ENCODE results near the gene SMIM27.

Gene SMIM27

DNA sequence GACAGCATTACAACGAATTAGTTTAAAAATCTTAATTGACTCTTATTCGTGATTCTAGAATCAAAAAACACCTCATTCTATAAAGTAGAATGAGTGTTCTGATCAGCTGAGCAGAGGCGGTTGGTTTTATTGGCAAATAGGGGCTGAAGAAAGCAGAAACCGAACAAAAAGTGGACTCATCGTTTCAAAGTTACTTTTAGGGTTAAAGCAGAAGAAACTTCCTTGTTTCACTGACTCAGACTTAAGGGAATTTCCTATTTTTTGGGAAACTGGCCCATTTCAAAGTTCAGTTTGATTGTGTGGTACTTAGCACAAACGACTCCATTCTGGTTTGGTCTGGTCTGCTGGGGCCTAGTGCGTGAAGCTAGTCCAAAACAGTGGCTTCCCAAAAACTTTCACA is 21.7 kb downstream of the SMIM27 start:
- peaks cover 17% of the 10 kb centered on the region; the same call in 1 of the 2 replicates for H3K27me3 ChIP-seq
- H3K36me3 ChIP-seq: 0 out of 2 replicates have a peak, but pooled peaks cover 3% of the 10 kb centered on the region
- no peak for DNase-seq
- TF ChIP-seq, protein P1, sequence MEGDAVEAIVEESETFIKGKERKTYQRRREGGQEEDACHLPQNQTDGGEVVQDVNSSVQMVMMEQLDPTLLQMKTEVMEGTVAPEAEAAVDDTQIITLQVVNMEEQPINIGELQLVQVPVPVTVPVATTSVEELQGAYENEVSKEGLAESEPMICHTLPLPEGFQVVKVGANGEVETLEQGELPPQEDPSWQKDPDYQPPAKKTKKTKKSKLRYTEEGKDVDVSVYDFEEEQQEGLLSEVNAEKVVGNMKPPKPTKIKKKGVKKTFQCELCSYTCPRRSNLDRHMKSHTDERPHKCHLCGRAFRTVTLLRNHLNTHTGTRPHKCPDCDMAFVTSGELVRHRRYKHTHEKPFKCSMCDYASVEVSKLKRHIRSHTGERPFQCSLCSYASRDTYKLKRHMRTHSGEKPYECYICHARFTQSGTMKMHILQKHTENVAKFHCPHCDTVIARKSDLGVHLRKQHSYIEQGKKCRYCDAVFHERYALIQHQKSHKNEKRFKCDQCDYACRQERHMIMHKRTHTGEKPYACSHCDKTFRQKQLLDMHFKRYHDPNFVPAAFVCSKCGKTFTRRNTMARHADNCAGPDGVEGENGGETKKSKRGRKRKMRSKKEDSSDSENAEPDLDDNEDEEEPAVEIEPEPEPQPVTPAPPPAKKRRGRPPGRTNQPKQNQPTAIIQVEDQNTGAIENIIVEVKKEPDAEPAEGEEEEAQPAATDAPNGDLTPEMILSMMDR (IDR thresholded peaks at IDR 0.05; ENCODE audit: low read depth, low read length): no peak
- no peaks in the 10 kb centered on the region for H3K9me3 ChIP-seq
- no peak overlapping the region for H3K4me3 ChIP-seq (ENCODE audit: low read depth, low read length)
- H3K4me1 ChIP-seq: peaks cover 3% of the 10 kb centered on the region; the same call in 1 of the 2 replicates

DNA sequence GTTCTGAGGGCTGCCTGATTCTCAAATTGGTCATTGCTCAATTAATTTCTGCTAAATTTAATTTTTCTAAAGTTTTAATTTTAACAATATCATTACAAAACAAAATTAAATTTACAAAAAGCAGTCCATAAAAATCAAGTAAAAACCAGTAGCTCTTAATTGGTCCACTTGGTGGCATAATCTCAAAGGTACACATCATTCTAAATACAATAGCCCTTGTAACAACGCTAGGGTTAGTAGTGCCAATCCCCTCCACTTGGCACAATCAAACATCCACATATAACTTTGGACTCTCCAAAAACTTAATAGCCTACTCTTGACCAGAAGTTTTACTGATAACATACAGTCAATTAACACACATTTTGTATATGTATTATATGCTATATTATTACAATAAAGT is 22.7 kb downstream of the SMIM27 start:
- peaks cover 23% of the 10 kb centered on the region for H3K27me3 ChIP-seq

DNA sequence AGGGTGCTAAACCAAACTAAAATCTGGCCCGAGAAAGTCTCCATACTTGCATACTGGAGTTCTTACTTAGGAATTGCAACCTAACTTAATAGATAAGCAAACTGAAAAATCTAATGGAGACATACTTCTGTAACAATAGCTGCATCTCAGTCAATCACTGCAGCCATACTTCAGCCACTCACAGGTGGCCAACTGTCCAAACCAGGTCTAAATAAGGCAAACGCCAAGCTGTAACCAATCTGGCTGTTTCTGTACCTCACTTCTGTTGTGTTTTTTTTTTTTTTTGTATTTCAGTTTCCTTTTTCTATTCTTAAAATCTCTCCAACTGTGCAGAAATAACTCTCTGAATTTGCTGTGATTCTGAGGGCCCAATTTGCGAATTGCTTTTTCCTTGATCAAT is 25.2 kb downstream of the SMIM27 start:
- TF ChIP-seq, protein P1 (IDR thresholded peaks at IDR 0.05; ENCODE audit: low read depth, low read length): no peak
- H3K4me1 ChIP-seq: no peaks in the 10 kb centered on the region
- DNase-seq: no peak

More for the DNA sequence above, 22.7 kb downstream of the SMIM27 start:
- no peak overlapping the region for H3K4me3 ChIP-seq (ENCODE audit: low read depth, low read length)
- H3K4me1 ChIP-seq: peaks cover 3% of the 10 kb centered on the region; the same call in 1 of the 2 replicates
- H3K36me3 ChIP-seq: no peaks in the 10 kb centered on the region
- no peak for DNase-seq
- TF ChIP-seq, protein P1 (IDR thresholded peaks at IDR 0.05; ENCODE audit: low read depth, low read length): no peak
- no peaks in the 10 kb centered on the region for H3K9me3 ChIP-seq

DNA sequence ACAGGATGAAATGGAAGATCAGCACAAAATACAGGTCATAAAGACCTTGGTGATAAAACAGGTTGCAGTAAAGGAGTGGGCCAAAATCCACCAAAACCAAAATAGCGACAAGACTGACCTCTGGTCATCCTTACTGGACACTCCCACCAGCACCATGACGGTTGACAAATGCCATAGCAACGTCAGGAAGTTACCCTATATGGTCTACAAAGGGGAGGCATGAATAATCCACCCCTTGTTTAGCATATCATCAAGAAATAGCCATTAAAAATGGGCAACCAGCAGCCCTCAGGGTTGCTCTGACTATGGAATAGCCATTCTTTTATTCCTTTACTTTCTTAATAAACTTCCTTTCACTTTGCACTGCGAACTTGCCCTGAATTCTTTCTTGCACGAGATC is 26.8 kb downstream of the SMIM27 start:
- Histone ChIP-seq H3K4me1 (no peaks in the 10 kb centered on the region), H3K4me3 (ENCODE audit: low read depth, low read length) (no peak overlapping the region), H3K27me3 (peaks cover 23% of the 10 kb centered on the region), H3K36me3 (no peaks in the 10 kb centered on the region), H3K9me3 (no peaks in the 10 kb centered on the region)
- TF ChIP-seq, protein P1 (IDR thresholded peaks at IDR 0.05; ENCODE audit: low read depth, low read length): no peak
- DNase-seq: no peak

More for the DNA sequence above, 25.2 kb downstream of the SMIM27 start:
- Histone ChIP-seq H3K27me3 (peaks cover 23% of the 10 kb centered on the region), H3K4me3 (ENCODE audit: low read depth, low read length) (no peak overlapping the region), H3K9me3 (no peaks in the 10 kb centered on the region), H3K36me3 (no peaks in the 10 kb centered on the region)

DNA sequence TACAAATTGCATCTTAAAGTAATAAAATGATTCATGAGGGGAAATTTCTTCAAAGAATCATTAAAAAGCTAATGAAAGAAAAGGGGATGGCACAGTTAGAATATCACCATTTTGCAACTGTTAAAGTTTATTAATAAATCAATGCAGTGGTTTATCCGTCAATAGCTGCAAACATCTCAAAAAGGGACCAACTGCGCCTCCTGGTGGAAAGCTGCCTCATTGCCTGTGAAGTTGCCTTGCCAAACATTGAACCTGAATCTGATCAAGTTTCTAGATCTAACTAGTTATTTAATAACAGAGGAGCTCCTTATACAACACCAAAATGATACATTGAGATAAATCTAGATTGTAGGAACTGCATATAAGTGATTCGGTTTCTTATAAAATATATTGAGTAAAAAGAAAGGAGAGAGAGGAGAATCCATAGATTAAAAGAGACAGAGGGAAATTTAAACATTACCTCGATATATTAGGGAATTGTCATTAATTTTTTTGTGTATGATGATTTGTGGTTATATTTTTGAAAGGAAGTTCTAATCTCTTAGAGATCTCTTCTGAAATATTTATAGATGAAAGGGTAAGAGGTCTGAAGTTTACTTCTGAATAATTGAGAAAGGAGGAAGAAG is 27.7 kb downstream of the SMIM27 start:
- H3K36me3 ChIP-seq: no peaks in the 10 kb centered on the region
- H3K4me3 ChIP-seq (ENCODE audit: low read depth, low read length): no peak overlapping the region
- H3K9me3 ChIP-seq: no peaks in the 10 kb centered on the region
- peaks cover 23% of the 10 kb centered on the region for H3K27me3 ChIP-seq
- no peaks in the 10 kb centered on the region for H3K4me1 ChIP-seq
- DNase-seq: peak; percentile 73
- TF ChIP-seq, protein P1 (IDR thresholded peaks at IDR 0.05; ENCODE audit: low read depth, low read length): peak; percentile 97

DNA sequence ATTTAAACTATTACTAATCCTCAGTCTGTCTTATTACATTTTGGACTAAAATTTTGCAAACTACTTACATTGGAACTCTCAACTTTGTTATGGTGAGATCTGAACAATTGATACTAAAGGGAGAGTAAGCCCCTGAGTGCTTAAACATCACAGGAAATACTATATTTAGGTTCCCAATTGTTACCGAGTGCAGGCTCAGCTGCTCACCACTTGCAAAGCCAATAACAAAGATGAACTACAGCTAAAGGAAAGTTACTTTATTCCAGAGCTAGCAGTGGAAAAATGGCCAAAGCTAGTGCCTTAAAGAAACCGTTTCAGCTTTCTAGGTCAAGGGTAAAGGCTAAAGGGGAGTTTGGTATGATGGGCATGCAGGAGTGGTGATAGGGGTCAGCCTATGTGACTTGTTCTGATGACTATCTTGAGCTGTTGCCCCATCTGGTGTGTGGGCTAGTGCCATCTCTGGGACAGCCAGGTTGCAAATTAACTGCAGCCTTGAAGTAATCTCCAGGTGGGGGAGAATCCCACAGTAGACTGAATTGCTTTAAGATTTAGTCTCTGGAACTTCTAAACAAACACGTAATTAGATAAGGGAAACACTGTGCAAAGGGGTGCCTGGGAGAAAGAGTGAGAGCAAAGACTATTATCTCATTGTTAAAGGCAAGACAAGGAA is 28.6 kb downstream of the SMIM27 start:
- H3K4me1 ChIP-seq: no peaks in the 10 kb centered on the region
- H3K36me3 ChIP-seq: no peaks in the 10 kb centered on the region
- H3K9me3 ChIP-seq: no peaks in the 10 kb centered on the region
- H3K27me3 ChIP-seq: peaks cover 23% of the 10 kb centered on the region
- TF ChIP-seq, protein P1 (IDR thresholded peaks at IDR 0.05; ENCODE audit: low read depth, low read length): no peak
- H3K4me3 ChIP-seq (ENCODE audit: low read depth, low read length): no peak overlapping the region
- DNase-seq: no peak
